GM18867 (cell line): ENCODE results near the gene RGPD3.
"Not testable (repeated sequence)": the region's sequence is repeated elsewhere in the genome, so short reads cannot be mapped to it uniquely, and the experiment has no call there.

Experiments used
- ATAC-seq: cut with Tn5 transposase; IDR thresholded peaks from one replicate; pipeline ENCODE4 v1.9.1; 2021; ENCODE audit warnings: mild to moderate bottlenecking, moderate library complexity; ENCODE audit not compliant: unreplicated experiment

The RGPD3 gene

GRCh38 chr2:106486551-106487385, 18.6 kb upstream of the RGPD3 start, which contains the start of gene CD8B2:
Gene CD8B2, plus strand, starts transcription at chr2:106487364. Its CDS starts 63 bp downstream, at chr2:106487427.
- ATAC-seq = not testable (repeated sequence)

- ATAC-seq = not testable (repeated sequence)
These were observed 11.3 kb upstream of the RGPD3 start for GRCh38 chr2:106479563-106479962.

- not testable (repeated sequence) for ATAC-seq
These were observed 9.4 kb upstream of the RGPD3 start for GRCh38 chr2:106477647-106478046.

- peak; percentile 79 for ATAC-seq
These were observed 2.4 kb upstream of the RGPD3 start for GRCh38 chr2:106470658-106471057.

- ATAC-seq = not testable (repeated sequence)
These were observed 697 bp downstream of the RGPD3 start for GRCh38 chr2:106467516-106467915.

- not testable (repeated sequence) for ATAC-seq
These were observed 6.3 kb downstream of the RGPD3 start for GRCh38 chr2:106461882-106462281.

GRCh38 chr2:106390680-106391079, 77.5 kb downstream of the RGPD3 start:
- ATAC-seq = not testable (repeated sequence)

GRCh38 chr2:106388814-106389410, 79.3 kb downstream of the RGPD3 start:
- ATAC-seq = not testable (repeated sequence)

- ATAC-seq = not testable (repeated sequence)
These were observed 83.7 kb downstream of the RGPD3 start for GRCh38 chr2:106384548-106384947.

- ATAC-seq = not testable (repeated sequence)
These were observed 86.3 kb downstream of the RGPD3 start for GRCh38 chr2:106381867-106382266.

- not testable (repeated sequence) for ATAC-seq
These were observed 88.6 kb downstream of the RGPD3 start for GRCh38 chr2:106379567-106379966.

- ATAC-seq = not testable (repeated sequence)
These were observed 99.0 kb downstream of the RGPD3 start for GRCh38 chr2:106369182-106369581.

- ATAC-seq = no peak
These were observed 101.9 kb downstream of the RGPD3 start for GRCh38 chr2:106366204-106366885.

GRCh38 chr2:106363791-106364190, 104.4 kb downstream of the RGPD3 start:
- ATAC-seq = no peak

- ATAC-seq = no peak
These were observed 105.4 kb downstream of the RGPD3 start for GRCh38 chr2:106362789-106363188.

- no peak for ATAC-seq
These were observed 108.7 kb downstream of the RGPD3 start for GRCh38 chr2:106359512-106359911.

GRCh38 chr2:106358521-106358920, 109.7 kb downstream of the RGPD3 start:
- no peak for ATAC-seq

- ATAC-seq = peak; percentile 97
These were observed 110.1 kb downstream of the RGPD3 start for GRCh38 chr2:106358081-106358480.

GRCh38 chr2:106356291-106356690, 111.9 kb downstream of the RGPD3 start:
- no peak for ATAC-seq

- ATAC-seq = no peak
These were observed 114.5 kb downstream of the RGPD3 start for GRCh38 chr2:106353676-106354075.

GRCh38 chr2:106350980-106351379, 117.2 kb downstream of the RGPD3 start:
- no peak for ATAC-seq
